SK-MEL-5 (cell line): ENCODE results near the gene UCHL3. TPM values are rescaled to one million over a fixed set of nuclear protein-coding genes. Genes with fewer than 3 reads are reported as not detected.

Source experiments
- DNase-seq: peaks from one replicate; pipeline ENCODE4 v3.0.0-alpha.2; 2016; ENCODE audit warnings: low read depth, low spot score
- in situ Hi-C: cut with HindIII; loops from 2 replicates; pipeline ENCODE4 v1.10.0; 2016; ENCODE audit warnings: low sequenced_read_pairs, high pct_unique_total_duplicates, low pct_unique_long_range_greater_than_20kb
- total RNA-seq: library from RNA; depleted of rRNA; stranded (reverse); fragments of >200 nt; shearing (Covaris generic); gene quantifications from 2 replicates; pipeline ENCODE4 v1.2.3, GENCODE V29; 2014

UCHL3 gene
- total RNA-seq, 1 experiment from 2014 or later: 54.7 TPM

GRCh38 chr13:75603038-75603437 is 53.4 kb downstream of the UCHL3 start:
- in situ Hi-C loops: no loop called here
- DNase-seq: no peak

GRCh38 chr13:75607447-75607846 is 57.9 kb downstream of the UCHL3 start:
- in situ Hi-C loops: no loop called here
- DNase-seq: no peak

GRCh38 chr13:75610466-75610865 is 60.9 kb downstream of the UCHL3 start:
- in situ Hi-C loops: no loop called here
- no peak for DNase-seq

GRCh38 chr13:75612354-75612753 is 62.8 kb downstream of the UCHL3 start:
- no peak for DNase-seq
- in situ Hi-C loops: no loop called here

- in situ Hi-C loops: no loop called here
- DNase-seq: no peak
These were observed 67.6 kb downstream of the UCHL3 start for GRCh38 chr13:75617230-75617629.

GRCh38 chr13:75618308-75618707 is 68.7 kb downstream of the UCHL3 start:
- in situ Hi-C loops: no loop called here
- no peak for DNase-seq

- in situ Hi-C loops: no loop called here
These were observed 70.4 kb downstream of the UCHL3 start for GRCh38 chr13:75620020-75620419.

GRCh38 chr13:75621147-75621546 is 71.6 kb downstream of the UCHL3 start:
- DNase-seq: no peak
- in situ Hi-C loops: no loop called here

More at GRCh38 chr13:75620020-75620419, 70.4 kb downstream of the UCHL3 start:
- no peak for DNase-seq

- in situ Hi-C loops: no loop called here
- no peak for DNase-seq
These were observed 79.2 kb downstream of the UCHL3 start for GRCh38 chr13:75628801-75629200.

- peak; percentile 9 for DNase-seq
These were observed 83.7 kb downstream of the UCHL3 start for GRCh38 chr13:75633285-75633684.

GRCh38 chr13:75635101-75635827 is 85.7 kb downstream of the UCHL3 start:
- DNase-seq: no peak
- in situ Hi-C loops: no loop called here

More at GRCh38 chr13:75633285-75633684, 83.7 kb downstream of the UCHL3 start:
- in situ Hi-C loops: no loop called here

- no peak for DNase-seq
- in situ Hi-C loops: no loop called here
These were observed 86.3 kb downstream of the UCHL3 start, which contains the start of gene LMO7 for GRCh38 chr13:75635828-75636435. TSS of gene LMO7 (plus strand) at chr13:75636330. CDS start at chr13:75636658, 328 bp downstream.

GRCh38 chr13:75636436-75637180 is 87.0 kb downstream of the UCHL3 start:
- in situ Hi-C loops: no loop called here
- no peak for DNase-seq

GRCh38 chr13:75637181-75637750 is 87.7 kb downstream of the UCHL3 start:
- in situ Hi-C loops: no loop called here

GRCh38 chr13:75639454-75639853 is 89.9 kb downstream of the UCHL3 start:
- no peak for DNase-seq
- in situ Hi-C loops: no loop called here

More at GRCh38 chr13:75637181-75637750, 87.7 kb downstream of the UCHL3 start:
- DNase-seq: no peak

- no peak for DNase-seq
- in situ Hi-C loops: no loop called here
These were observed 91.4 kb downstream of the UCHL3 start for GRCh38 chr13:75641026-75641425.

- DNase-seq: no peak
- in situ Hi-C loops: no loop called here
These were observed 93.6 kb downstream of the UCHL3 start for GRCh38 chr13:75643182-75643581.

- in situ Hi-C loops: no loop called here
These were observed 94.1 kb downstream of the UCHL3 start for GRCh38 chr13:75643693-75644092.

More at GRCh38 chr13:75643693-75644092, 94.1 kb downstream of the UCHL3 start:
- DNase-seq: no peak
